Neural crest cell (in vitro differentiated cells): ENCODE results near the gene OR5K1. TPM values are rescaled to one million over a fixed set of nuclear protein-coding genes. Genes with fewer than 3 reads are reported as not detected.

ENCODE experiments used
- DNase-seq: peaks from one replicate; pipeline ENCODE4 v3.0.0; 2021; ENCODE audit warnings: low read depth, mixed read lengths, low spot score
- H3K27ac Mint-ChIP-seq: one replicate; pipeline ENCODE4 v1.8.0; 2021; ENCODE audit warnings: mild to moderate bottlenecking, mixed read lengths; ENCODE audit not compliant: unreplicated experiment
- H3K27me3 Mint-ChIP-seq: 2 replicates; pipeline ENCODE4 v1.8.0; 2021; ENCODE audit warnings: low read depth, mild to moderate bottlenecking, mixed read lengths
- H3K36me3 Mint-ChIP-seq: 2 replicates; pipeline ENCODE4 v1.8.0; 2021; ENCODE audit warnings: low read depth, mild to moderate bottlenecking, mixed read lengths
- H3K4me1 Mint-ChIP-seq: 2 replicates; pipeline ENCODE4 v1.8.0; 2021; ENCODE audit warnings: mixed read lengths
- H3K4me3 Mint-ChIP-seq: one replicate; pipeline ENCODE4 v1.8.0; 2021; ENCODE audit warnings: mild to moderate bottlenecking, mixed read lengths
- H3K9me3 Mint-ChIP-seq: 2 replicates; pipeline ENCODE4 v1.8.0; 2021; ENCODE audit warnings: mixed read lengths
- total RNA-seq: library from RNA; stranded (reverse); gene quantifications from 2 replicates; pipeline ENCODE4 v1.2.1, GENCODE V29; 2021
- TF ChIP-seq, protein P1 (sequence below): fragments of 200-600 bp; sonication (generic); conservative IDR thresholded peaks from 2 replicates; pipeline ENCODE4 v1.5.0; 2021; ENCODE audit warnings: antibody characterized with exemption, mild to moderate bottlenecking

OR5K1 gene
- total RNA-seq, 1 donor from 2014 or later: not detected

DNA sequence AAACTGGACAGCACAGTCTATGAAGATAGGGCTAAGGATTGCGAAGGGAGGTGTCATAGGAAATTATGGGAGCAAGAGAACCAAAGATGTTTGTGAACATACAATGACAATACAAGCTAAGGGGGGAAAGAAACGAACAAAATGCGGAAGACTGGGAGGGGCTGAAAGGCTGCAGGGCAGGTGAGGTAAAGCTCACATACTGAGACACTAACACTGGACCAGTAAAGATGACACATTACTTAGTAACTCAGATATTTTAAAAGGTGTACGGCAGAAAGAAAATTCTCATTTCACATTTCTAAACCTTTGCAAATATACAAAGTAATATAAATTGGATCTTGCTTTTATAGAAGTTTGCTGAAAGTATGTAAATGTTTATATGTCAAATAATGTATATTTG lies 49.6 kb downstream of the OR5K1 start:
- no peak overlapping the region for H3K4me3 Mint-ChIP-seq
- H3K9me3 Mint-ChIP-seq: no peaks in the 10 kb centered on the region
- no peaks in the 10 kb centered on the region for H3K4me1 Mint-ChIP-seq
- no peaks in the 10 kb centered on the region for H3K27me3 Mint-ChIP-seq
- peaks cover 2% of the 10 kb centered on the region for H3K36me3 Mint-ChIP-seq
- TF ChIP-seq, protein P1, sequence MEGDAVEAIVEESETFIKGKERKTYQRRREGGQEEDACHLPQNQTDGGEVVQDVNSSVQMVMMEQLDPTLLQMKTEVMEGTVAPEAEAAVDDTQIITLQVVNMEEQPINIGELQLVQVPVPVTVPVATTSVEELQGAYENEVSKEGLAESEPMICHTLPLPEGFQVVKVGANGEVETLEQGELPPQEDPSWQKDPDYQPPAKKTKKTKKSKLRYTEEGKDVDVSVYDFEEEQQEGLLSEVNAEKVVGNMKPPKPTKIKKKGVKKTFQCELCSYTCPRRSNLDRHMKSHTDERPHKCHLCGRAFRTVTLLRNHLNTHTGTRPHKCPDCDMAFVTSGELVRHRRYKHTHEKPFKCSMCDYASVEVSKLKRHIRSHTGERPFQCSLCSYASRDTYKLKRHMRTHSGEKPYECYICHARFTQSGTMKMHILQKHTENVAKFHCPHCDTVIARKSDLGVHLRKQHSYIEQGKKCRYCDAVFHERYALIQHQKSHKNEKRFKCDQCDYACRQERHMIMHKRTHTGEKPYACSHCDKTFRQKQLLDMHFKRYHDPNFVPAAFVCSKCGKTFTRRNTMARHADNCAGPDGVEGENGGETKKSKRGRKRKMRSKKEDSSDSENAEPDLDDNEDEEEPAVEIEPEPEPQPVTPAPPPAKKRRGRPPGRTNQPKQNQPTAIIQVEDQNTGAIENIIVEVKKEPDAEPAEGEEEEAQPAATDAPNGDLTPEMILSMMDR: no peak
- no peak overlapping the region for H3K27ac Mint-ChIP-seq
- no peak for DNase-seq

DNA sequence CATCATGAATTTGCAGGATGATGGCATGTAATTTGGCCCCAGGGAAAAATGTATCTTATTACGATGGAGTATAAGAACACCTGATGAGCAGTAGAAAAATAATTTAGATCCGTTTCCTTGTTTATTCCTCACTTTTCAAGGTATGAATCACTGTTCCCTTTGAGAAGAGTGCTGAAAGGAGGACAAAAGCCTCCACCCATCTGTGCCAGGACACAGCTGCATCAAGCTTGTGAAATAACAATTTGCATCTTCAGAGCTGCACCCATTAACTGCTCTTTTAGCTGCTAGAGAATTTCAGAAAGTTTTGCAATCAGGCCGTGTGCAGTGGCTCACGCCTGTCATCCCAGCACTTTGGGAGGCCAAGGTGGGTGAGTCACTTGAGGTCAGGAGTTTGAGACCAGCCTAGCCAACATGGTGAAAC lies 50.1 kb downstream of the OR5K1 start:
- Mint-ChIP-seq H3K4me1 (no peaks in the 10 kb centered on the region), H3K36me3 (peaks cover 2% of the 10 kb centered on the region), H3K27me3 (no peaks in the 10 kb centered on the region), H3K9me3 (no peaks in the 10 kb centered on the region), H3K4me3 (no peak overlapping the region), H3K27ac (no peak overlapping the region)
- TF ChIP-seq, protein P1: no peak
- no peak for DNase-seq

DNA sequence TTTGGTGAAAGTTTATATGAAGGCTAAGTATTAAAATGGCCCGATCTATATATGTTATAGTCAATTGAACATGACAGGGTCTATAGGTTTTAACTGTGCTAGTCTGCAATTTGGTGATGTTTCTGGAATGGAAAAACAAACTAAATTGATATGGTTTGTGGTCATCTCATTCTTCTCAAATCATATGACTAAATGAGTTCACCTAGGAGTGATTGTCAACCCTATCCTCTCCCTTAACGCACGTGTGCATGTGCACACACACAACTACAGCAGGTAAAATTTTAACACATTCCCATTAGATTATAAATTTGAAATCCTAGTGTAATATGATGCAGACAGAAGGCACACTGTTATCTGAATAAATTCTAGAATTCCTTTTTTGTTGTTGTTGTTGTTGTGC lies 50.7 kb downstream of the OR5K1 start:
- Mint-ChIP-seq H3K9me3 (no peaks in the 10 kb centered on the region), H3K4me3 (no peak overlapping the region), H3K27ac (no peak overlapping the region), H3K36me3 (peaks cover 2% of the 10 kb centered on the region), H3K27me3 (no peaks in the 10 kb centered on the region), H3K4me1 (no peaks in the 10 kb centered on the region)
- TF ChIP-seq, protein P1: no peak
- no peak for DNase-seq

DNA sequence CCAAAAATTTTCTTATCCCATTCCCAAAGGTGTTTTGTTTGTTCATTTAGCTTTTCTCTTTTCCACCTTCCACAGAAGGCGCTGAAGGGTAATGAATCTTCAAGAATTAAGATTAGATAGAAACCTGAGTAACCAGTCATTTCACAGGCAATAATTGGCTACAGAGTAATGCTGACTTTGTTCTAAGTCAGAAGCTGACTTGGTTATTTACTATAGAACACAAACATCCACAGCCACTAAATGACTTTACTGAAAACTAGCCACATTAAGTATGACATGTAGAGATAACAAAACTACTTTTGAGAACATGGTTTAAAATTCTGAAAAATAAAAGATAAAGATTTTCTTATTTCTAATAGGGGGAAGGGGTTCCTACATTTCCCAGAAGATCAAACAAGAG lies 51.9 kb downstream of the OR5K1 start:
- Mint-ChIP-seq H3K27ac (no peak overlapping the region), H3K4me3 (no peak overlapping the region), H3K36me3 (peaks cover 9% of the 10 kb centered on the region), H3K27me3 (no peaks in the 10 kb centered on the region), H3K4me1 (peaks cover 11% of the 10 kb centered on the region), H3K9me3 (no peaks in the 10 kb centered on the region)
- TF ChIP-seq, protein P1: no peak
- DNase-seq: no peak

DNA sequence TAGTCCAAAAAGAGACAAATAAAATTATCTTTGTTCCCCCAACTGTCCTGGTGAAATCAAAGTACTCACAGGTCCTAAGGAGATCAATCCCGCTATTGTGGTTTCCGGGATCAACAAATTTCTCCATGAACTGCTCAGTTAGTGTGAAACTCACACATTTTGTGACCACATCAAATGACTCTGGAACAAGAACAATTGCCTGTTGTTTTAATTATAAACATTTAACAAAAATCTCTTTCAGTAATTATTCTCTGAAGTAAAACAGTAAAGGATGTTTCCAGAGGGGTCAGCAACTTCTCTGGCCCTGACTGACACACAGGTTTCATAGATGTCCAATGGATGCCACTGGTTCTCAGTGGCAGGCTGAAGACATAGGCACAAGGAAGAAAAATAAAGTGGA lies 55.8 kb downstream of the OR5K1 start:
- Mint-ChIP-seq H3K36me3 (peaks cover 9% of the 10 kb centered on the region), H3K27me3 (no peaks in the 10 kb centered on the region), H3K27ac (no peak overlapping the region), H3K4me1 (peaks cover 39% of the 10 kb centered on the region), H3K9me3 (peaks cover 2% of the 10 kb centered on the region), H3K4me3 (peak overlapping the region; percentile 27)
- DNase-seq: no peak
- TF ChIP-seq, protein P1: no peak

DNA sequence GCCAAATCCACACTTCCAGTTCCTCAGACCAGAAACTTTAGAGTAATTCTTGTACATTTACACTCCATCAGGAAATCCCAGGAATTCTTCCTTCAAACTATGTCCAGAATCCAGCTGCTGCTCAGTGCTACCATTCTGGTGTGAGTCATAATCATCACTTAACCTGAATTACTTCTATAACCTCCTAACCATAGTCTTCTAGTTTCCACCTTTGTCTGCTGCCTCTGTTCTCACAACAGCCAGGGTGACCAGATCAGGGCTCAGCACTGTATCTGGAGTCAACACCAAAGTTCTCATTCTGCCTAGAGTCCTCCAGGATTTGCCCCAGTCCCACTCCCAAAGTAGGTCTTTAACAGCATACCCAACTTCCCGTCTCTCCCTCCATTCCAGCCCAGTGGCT lies 56.4 kb downstream of the OR5K1 start:
- H3K9me3 Mint-ChIP-seq: peaks cover 2% of the 10 kb centered on the region
- TF ChIP-seq, protein P1: no peak
- H3K36me3 Mint-ChIP-seq: peaks cover 9% of the 10 kb centered on the region
- no peak for DNase-seq
- H3K4me1 Mint-ChIP-seq: peaks cover 39% of the 10 kb centered on the region
- H3K27me3 Mint-ChIP-seq: no peaks in the 10 kb centered on the region
- H3K27ac Mint-ChIP-seq: no peak overlapping the region
- H3K4me3 Mint-ChIP-seq: peak overlapping the region; percentile 33
